HepG2 (cell line): ENCODE results near the gene BIK. TPM values are rescaled to one million over a fixed set of nuclear protein-coding genes. Genes with fewer than 3 reads are reported as not detected.

Experiments used
- CBFB ChIP-seq: sonication (generic); formaldehyde crosslinking; IDR thresholded peaks from 2 replicates; pipeline ENCODE4 v1.4.0; 2020; ENCODE audit warnings: missing genetic modification reagents
- ELF1 ChIP-seq: sonication (generic); formaldehyde crosslinking; IDR thresholded peaks from 2 replicates; pipeline ENCODE4 v1.4.0; 2020; ENCODE audit warnings: missing genetic modification reagents
- ERF ChIP-seq: IDR thresholded peaks from 2 replicates; pipeline ENCODE4 v1.6.1; 2018; ENCODE audit warnings: missing biosample characterization, missing genetic modification reagents
- MAZ ChIP-seq, 2 experiments: sonication (generic) in 1 of 2; formaldehyde crosslinking in 1 of 2; IDR thresholded peaks; 2 replicates each; pipeline versions ENCODE4 v1.5.0 to v1.6.1; 2012 to 2020; ENCODE audit warnings: low read depth in 2 of 2, mild to moderate bottlenecking in 2 of 2, borderline replicate concordance in 1 of 2, improper control_type of control experiment in 1 of 2, low read length in 1 of 2, missing genetic modification reagents in 1 of 2, moderate library complexity in 1 of 2
- POLR2A ChIP-seq, 2 experiments: IDR thresholded peaks; 2 replicates each; pipeline ENCODE4 v1.6.1; 2011; ENCODE audit warnings: low read depth in 2 of 2, low read length in 2 of 2, mild to moderate bottlenecking in 1 of 2, moderate library complexity in 1 of 2; ENCODE audit not compliant: insufficient read depth in 1 of 2
- SOX6 ChIP-seq, 2 experiments: fragments of 450-650 bp in 1 of 2; sonication (generic) in 1 of 2; formaldehyde crosslinking in 1 of 2; IDR thresholded peaks; 2 replicates each; pipeline versions ENCODE4 v1.4.0 to v1.6.1; 2017 to 2020; ENCODE audit warnings: antibody characterized with exemption in 1 of 2, mild to moderate bottlenecking in 1 of 2, missing genetic modification reagents in 1 of 2
- TBP ChIP-seq: sonication (generic); formaldehyde crosslinking; IDR thresholded peaks from 2 replicates; pipeline ENCODE4 v1.5.0; 2020; ENCODE audit warnings: missing genetic modification reagents
- THYN1 ChIP-seq: sonication (generic); formaldehyde crosslinking; IDR thresholded peaks from 2 replicates; pipeline ENCODE4 v1.8.1; 2023; ENCODE audit warnings: low read depth, mild to moderate bottlenecking, moderate library complexity, missing genetic modification reagents, borderline replicate concordance
- ZC3H13 ChIP-seq: sonication (generic); formaldehyde crosslinking; IDR thresholded peaks from 2 replicates; pipeline ENCODE4 v1.8.1; 2023; ENCODE audit warnings: mild to moderate bottlenecking, missing genetic modification reagents, moderate library complexity
- ZFYVE20 ChIP-seq: sonication (generic); formaldehyde crosslinking; IDR thresholded peaks from 2 replicates; pipeline ENCODE4 v1.8.0; 2023; ENCODE audit warnings: low read depth, mild to moderate bottlenecking, moderate library complexity, missing genetic modification reagents, borderline replicate concordance
- ZNF136 ChIP-seq: sonication (generic); formaldehyde crosslinking; IDR thresholded peaks from 2 replicates; pipeline ENCODE4 v1.8.1; 2022; ENCODE audit warnings: low read depth, mild to moderate bottlenecking, moderate library complexity, missing genetic modification reagents
- ZNF260 ChIP-seq: sonication (generic); formaldehyde crosslinking; IDR thresholded peaks from 2 replicates; pipeline ENCODE4 v1.4.0; 2020; ENCODE audit warnings: missing genetic modification reagents, low read depth, mild to moderate bottlenecking, borderline replicate concordance
- polyA plus RNA-seq, 8 experiments: library from polyadenylated mRNA; depleted of rRNA in 3 of 8; stranded (reverse) in 7 of 8; unstranded in 1 of 8; fragments of >200 nt; fragmentation: Illumina TruSeq in 4 of 8; extraction: Trizol in 4 of 8; gene quantifications; 2 replicates each; pipeline versions ENCODE4 v1.2.1 to v1.2.3, GENCODE V29; 2011 to 2016; ENCODE audit warnings: low read depth in 4 of 8, missing spikeins in 1 of 8, mixed read lengths in 1 of 8; ENCODE audit not compliant: insufficient read depth in 1 of 8
- total RNA-seq, 5 experiments: library from RNA; depleted of rRNA; stranded (reverse); fragments of >200 nt; fragmentation: Illumina TruSeq; extraction: Trizol; gene quantifications; 2 replicates each; pipeline ENCODE4 v1.2.3, GENCODE V29; 2016; ENCODE audit warnings: low read depth in 1 of 5
- TF ChIP-seq, protein P1 (sequence below): sonication (generic); formaldehyde crosslinking; IDR thresholded peaks from 2 replicates; pipeline ENCODE4 v1.8.1; 2023; ENCODE audit warnings: mild to moderate bottlenecking, missing genetic modification reagents
- TF ChIP-seq, protein P2 (sequence below): sonication (generic); formaldehyde crosslinking; IDR thresholded peaks from 2 replicates; pipeline ENCODE4 v1.9.0; 2021; ENCODE audit warnings: missing genetic modification reagents, mild to moderate bottlenecking, borderline replicate concordance
- TF ChIP-seq, protein P3 (sequence below), 2 experiments: sonication (generic) in 1 of 2; formaldehyde crosslinking in 1 of 2; IDR thresholded peaks; 2 replicates each; pipeline versions ENCODE4 v1.4.0 to v1.6.1; 2018 to 2020; ENCODE audit warnings: missing genetic modification reagents in 2 of 2, borderline replicate concordance in 1 of 2, low read depth in 1 of 2, mild to moderate bottlenecking in 1 of 2, missing biosample characterization in 1 of 2
- TF ChIP-seq, protein P4 (sequence below): sonication (generic); formaldehyde crosslinking; IDR thresholded peaks from 2 replicates; pipeline ENCODE4 v1.5.1; 2020; ENCODE audit warnings: missing genetic modification reagents, mild to moderate bottlenecking, borderline replicate concordance
- TF ChIP-seq, protein P5 (sequence below): sonication (generic); formaldehyde crosslinking; IDR thresholded peaks from 2 replicates; pipeline ENCODE4 v1.4.0; 2020; ENCODE audit warnings: missing genetic modification reagents
- TF ChIP-seq, protein P6 (sequence below): sonication (generic); formaldehyde crosslinking; IDR thresholded peaks from 2 replicates; pipeline ENCODE4 v1.9.0; 2022; ENCODE audit warnings: low read depth, missing genetic modification reagents

BIK gene
- total and polyA plus RNA-seq, 2 of the 13 experiments (the other 11 are each of a cell fraction or from before 2014, with no cell fraction given): 0.54 to 0.80 TPM

DNA sequence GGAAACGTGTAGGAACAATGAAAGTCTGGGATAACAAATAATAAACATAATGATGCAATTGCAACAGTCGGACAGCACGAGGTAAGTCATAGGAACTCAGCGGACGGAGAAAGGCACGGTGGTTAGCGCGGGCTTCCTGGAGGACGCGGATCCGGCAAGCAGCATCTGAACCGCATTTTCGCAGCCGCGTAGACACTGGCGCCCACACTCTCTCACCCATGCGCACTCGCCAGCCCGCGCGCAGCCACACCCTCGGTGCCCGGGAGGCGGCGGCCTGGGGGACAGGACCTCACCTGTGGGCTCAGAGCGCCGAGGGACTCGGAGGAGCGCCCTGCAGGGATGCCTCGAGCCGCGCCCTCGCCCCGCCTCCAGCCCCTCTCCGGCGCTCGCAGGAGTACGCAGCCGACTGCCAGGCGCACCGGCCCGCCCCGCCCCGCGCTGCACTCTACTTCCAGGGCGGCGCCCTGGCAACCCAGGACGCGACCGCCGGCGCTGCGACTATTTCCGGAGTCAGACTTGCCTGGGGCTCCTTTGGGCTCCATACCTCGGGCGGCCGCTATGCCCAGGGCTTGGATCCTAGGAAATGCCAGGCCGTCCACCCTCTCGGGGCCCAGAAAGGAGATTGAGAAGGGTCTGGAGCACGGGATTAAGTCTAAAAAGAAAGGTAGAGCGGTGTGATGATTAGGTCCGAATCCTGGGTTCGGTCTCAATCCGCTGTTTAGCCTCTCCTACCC, 21.4 kb upstream of the BIK start, which contains the start of gene TTLL1 (continued):
- TF ChIP-seq ZFYVE20 (no peak), SOX6 (IDR thresholded peaks at IDR 0.05) (no peak), SOX6 (CRISPR knock-in tag; IDR thresholded peaks at IDR 0.05) (peak; percentile 16; the same call in 1 of the 2 replicates), ZC3H13 (CRISPR knock-in tag) (peak; percentile 65; the same call in 1 of the 2 replicates), POLR2A (IDR thresholded peaks at IDR 0.05; ENCODE audit: insufficient read depth in 1 of 2, low read depth in 2 of 2, low read length in 2 of 2) (peak; percentile 37 to 76; a peak in 3 of 4 replicates), CBFB (peak; percentile 48; the same call in 1 of the 2 replicates), MAZ (IDR thresholded peaks at IDR 0.05; ENCODE audit: borderline replicate concordance, low read depth, low read length) (peak; percentile 80; the same call in 1 of the 2 replicates), MAZ (CRISPR knock-in tag; IDR thresholded peaks at IDR 0.05; ENCODE audit: low read depth) (peak; percentile 77), ZNF260 (CRISPR knock-in tag) (no peak), TBP (CRISPR knock-in tag) (no peak), ZNF136 (peak; percentile 32; the same call in 1 of the 2 replicates), ELF1 (peak; percentile 76), ERF (CRISPR knock-in tag) (peak; percentile 48; the same call in 1 of the 2 replicates), THYN1 (CRISPR knock-in tag) (no peak)
- TF ChIP-seq, protein P1, sequence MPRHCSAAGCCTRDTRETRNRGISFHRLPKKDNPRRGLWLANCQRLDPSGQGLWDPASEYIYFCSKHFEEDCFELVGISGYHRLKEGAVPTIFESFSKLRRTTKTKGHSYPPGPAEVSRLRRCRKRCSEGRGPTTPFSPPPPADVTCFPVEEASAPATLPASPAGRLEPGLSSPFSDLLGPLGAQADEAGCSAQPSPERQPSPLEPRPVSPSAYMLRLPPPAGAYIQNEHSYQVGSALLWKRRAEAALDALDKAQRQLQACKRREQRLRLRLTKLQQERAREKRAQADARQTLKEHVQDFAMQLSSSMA (CRISPR knock-in tag): 0 out of 2 replicates have a peak, but pooled peaks have one; percentile 59
- TF ChIP-seq, protein P2, sequence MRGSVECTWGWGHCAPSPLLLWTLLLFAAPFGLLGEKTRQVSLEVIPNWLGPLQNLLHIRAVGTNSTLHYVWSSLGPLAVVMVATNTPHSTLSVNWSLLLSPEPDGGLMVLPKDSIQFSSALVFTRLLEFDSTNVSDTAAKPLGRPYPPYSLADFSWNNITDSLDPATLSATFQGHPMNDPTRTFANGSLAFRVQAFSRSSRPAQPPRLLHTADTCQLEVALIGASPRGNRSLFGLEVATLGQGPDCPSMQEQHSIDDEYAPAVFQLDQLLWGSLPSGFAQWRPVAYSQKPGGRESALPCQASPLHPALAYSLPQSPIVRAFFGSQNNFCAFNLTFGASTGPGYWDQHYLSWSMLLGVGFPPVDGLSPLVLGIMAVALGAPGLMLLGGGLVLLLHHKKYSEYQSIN (CRISPR knock-in tag): no peak
- TF ChIP-seq, protein P3, sequence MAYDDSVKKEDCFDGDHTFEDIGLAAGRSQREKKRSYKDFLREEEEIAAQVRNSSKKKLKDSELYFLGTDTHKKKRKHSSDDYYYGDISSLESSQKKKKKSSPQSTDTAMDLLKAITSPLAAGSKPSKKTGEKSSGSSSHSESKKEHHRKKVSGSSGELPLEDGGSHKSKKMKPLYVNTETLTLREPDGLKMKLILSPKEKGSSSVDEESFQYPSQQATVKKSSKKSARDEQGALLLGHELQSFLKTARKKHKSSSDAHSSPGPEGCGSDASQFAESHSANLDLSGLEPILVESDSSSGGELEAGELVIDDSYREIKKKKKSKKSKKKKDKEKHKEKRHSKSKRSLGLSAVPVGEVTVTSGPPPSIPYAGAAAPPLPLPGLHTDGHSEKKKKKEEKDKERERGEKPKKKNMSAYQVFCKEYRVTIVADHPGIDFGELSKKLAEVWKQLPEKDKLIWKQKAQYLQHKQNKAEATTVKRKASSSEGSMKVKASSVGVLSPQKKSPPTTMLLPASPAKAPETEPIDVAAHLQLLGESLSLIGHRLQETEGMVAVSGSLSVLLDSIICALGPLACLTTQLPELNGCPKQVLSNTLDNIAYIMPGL (CRISPR knock-in tag; IDR thresholded peaks at IDR 0.05; ENCODE audit: borderline replicate concordance in 1 of 2, low read depth in 1 of 2): peak in 1 of 2 experiments; percentile 69; a peak in 2 of 4 replicates
- TF ChIP-seq, protein P4, sequence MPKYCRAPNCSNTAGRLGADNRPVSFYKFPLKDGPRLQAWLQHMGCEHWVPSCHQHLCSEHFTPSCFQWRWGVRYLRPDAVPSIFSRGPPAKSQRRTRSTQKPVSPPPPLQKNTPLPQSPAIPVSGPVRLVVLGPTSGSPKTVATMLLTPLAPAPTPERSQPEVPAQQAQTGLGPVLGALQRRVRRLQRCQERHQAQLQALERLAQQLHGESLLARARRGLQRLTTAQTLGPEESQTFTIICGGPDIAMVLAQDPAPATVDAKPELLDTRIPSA (CRISPR knock-in tag): no peak
- TF ChIP-seq, protein P5, sequence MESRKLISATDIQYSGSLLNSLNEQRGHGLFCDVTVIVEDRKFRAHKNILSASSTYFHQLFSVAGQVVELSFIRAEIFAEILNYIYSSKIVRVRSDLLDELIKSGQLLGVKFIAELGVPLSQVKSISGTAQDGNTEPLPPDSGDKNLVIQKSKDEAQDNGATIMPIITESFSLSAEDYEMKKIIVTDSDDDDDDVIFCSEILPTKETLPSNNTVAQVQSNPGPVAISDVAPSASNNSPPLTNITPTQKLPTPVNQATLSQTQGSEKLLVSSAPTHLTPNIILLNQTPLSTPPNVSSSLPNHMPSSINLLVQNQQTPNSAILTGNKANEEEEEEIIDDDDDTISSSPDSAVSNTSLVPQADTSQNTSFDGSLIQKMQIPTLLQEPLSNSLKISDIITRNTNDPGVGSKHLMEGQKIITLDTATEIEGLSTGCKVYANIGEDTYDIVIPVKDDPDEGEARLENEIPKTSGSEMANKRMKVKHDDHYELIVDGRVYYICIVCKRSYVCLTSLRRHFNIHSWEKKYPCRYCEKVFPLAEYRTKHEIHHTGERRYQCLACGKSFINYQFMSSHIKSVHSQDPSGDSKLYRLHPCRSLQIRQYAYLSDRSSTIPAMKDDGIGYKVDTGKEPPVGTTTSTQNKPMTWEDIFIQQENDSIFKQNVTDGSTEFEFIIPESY (CRISPR knock-in tag): peak; percentile 33; the same call in 1 of the 2 replicates
- TF ChIP-seq, protein P6, sequence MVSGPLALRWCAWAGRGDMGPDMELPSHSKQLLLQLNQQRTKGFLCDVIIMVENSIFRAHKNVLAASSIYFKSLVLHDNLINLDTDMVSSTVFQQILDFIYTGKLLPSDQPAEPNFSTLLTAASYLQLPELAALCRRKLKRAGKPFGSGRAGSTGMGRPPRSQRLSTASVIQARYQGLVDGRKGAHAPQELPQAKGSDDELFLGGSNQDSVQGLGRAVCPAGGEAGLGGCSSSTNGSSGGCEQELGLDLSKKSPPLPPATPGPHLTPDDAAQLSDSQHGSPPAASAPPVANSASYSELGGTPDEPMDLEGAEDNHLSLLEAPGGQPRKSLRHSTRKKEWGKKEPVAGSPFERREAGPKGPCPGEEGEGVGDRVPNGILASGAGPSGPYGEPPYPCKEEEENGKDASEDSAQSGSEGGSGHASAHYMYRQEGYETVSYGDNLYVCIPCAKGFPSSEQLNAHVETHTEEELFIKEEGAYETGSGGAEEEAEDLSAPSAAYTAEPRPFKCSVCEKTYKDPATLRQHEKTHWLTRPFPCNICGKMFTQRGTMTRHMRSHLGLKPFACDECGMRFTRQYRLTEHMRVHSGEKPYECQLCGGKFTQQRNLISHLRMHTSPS: no peak; the same call in 1 of the 2 replicates
